Smooth muscle cell (in vitro differentiated cells): ENCODE results near the gene PTHLH. TPM values are rescaled to one million over a fixed set of nuclear protein-coding genes. Genes with fewer than 3 reads are reported as not detected.

Experiments used
- DNase-seq: peaks from one replicate; lab custom pipeline; 2025; ENCODE audit not compliant: unreplicated experiment; lab: John Stamatoyannopoulos, UW
- H2AFZ ChIP-seq: fragments of 200-600 bp; sonication (generic); 2 replicates; pipeline ENCODE4 v1.6.0; 2016; ENCODE audit warnings: antibody characterized with exemption, low read depth, mild to moderate bottlenecking
- H3F3A ChIP-seq: fragments of 200-600 bp; sonication (generic); 2 replicates; pipeline ENCODE4 v1.6.0; 2017; ENCODE audit warnings: antibody characterized with exemption, low read depth
- H3K27ac ChIP-seq: fragments of 200-600 bp; sonication (generic); 2 replicates; pipeline ENCODE4 v1.5.1; 2016; ENCODE audit warnings: low read depth, mild to moderate bottlenecking
- H3K27me3 ChIP-seq: fragments of 200-600 bp; sonication (generic); 2 replicates; pipeline ENCODE4 v1.6.1; 2016; ENCODE audit warnings: low read depth, mild to moderate bottlenecking
- H3K36me3 ChIP-seq: fragments of 200-600 bp; sonication (generic); 2 replicates; pipeline ENCODE4 v1.5.1; 2016; ENCODE audit warnings: low read depth
- H3K4me1 ChIP-seq: fragments of 200-600 bp; sonication (generic); 2 replicates; pipeline ENCODE4 v1.5.1; 2016; ENCODE audit warnings: low read depth
- H3K4me2 ChIP-seq: fragments of 200-600 bp; sonication (generic); 2 replicates; pipeline ENCODE4 v1.6.0; 2016; ENCODE audit warnings: mild to moderate bottlenecking
- H3K4me3 ChIP-seq: fragments of 200-600 bp; sonication (generic); 2 replicates; pipeline ENCODE4 v1.5.1; 2016; ENCODE audit warnings: mild to moderate bottlenecking
- H3K79me2 ChIP-seq: fragments of 200-600 bp; sonication (generic); 2 replicates; pipeline ENCODE4 v1.6.0; 2016; ENCODE audit warnings: low read depth, mild to moderate bottlenecking
- H3K9ac ChIP-seq: fragments of 200-600 bp; sonication (generic); 2 replicates; pipeline ENCODE4 v1.6.0; 2016; ENCODE audit warnings: low read depth
- H3K9me3 ChIP-seq: fragments of 200-600 bp; sonication (generic); replicated peaks from 2 replicates; pipeline ENCODE4 v1.5.1; 2016; ENCODE audit warnings: low read depth
- H4K20me1 ChIP-seq: fragments of 200-600 bp; sonication (generic); 2 replicates; pipeline ENCODE4 v1.6.0; 2016; ENCODE audit warnings: low read depth
- CTCF ChIP-seq: fragments of 200-600 bp; sonication (generic); IDR thresholded peaks from 2 replicates; pipeline ENCODE4 v1.5.1; 2017; ENCODE audit warnings: borderline replicate concordance, mild to moderate bottlenecking, antibody characterized with exemption; ENCODE audit not compliant: insufficient read depth, poor library complexity, severe bottlenecking
- WGBS: methylation state at CpG from one replicate; pipeline ENCODE4 v1.1.7; 2016; ENCODE audit warnings: low lambda C conversion rate; 5-methylcytosine and 5-hydroxymethylcytosine counted together
- polyA plus RNA-seq: library from polyadenylated mRNA; unstranded; fragments of >200 nt; fragmentation: Nextera tagmentation; extraction: Ambion mirVana; gene quantifications from 2 replicates; pipeline ENCODE4 v1.2.1, GENCODE V29; 2016
- total RNA-seq: library from RNA; depleted of rRNA; stranded (reverse); fragments of >200 nt; gene quantifications from 2 replicates; pipeline ENCODE4 v1.2.3, GENCODE V29; 2014

PTHLH gene
- total and polyA plus RNA-seq, 2 experiments from 2014 or later, result 58.0 to 181 TPM

GRCh38 chr12:27979145-27979544 lies 6.6 kb upstream of the PTHLH start:
- TF ChIP-seq CTCF, result no peak
- Histone ChIP-seq H3K36me3 (no peaks in the 10 kb centered on the region), H3K4me3 (no peak overlapping the region), H3K4me2 (no peak overlapping the region), H3K79me2 (no peaks in the 10 kb centered on the region), H4K20me1 (no peaks in the 10 kb centered on the region), H3K27me3 (no peaks in the 10 kb centered on the region), H3K9me3 (no peaks in the 10 kb centered on the region), H2AFZ (no peak overlapping the region), H3K27ac (no peak overlapping the region), H3F3A (no peaks in the 10 kb centered on the region), H3K4me1 (peaks cover 13% of the 10 kb centered on the region), H3K9ac (no peak overlapping the region)
- DNase-seq, result no peak

GRCh38 chr12:27975222-27976136 lies 2.9 kb upstream of the PTHLH start:
- no peaks in the 10 kb centered on the region for H3K27me3 ChIP-seq
- H3K36me3 ChIP-seq, result no peaks in the 10 kb centered on the region
- H3K4me1 ChIP-seq, result peaks cover 18% of the 10 kb centered on the region
- no peaks in the 10 kb centered on the region for H3K9me3 ChIP-seq
- H3K4me3 ChIP-seq, result peak overlapping the region; percentile 46
- H3K79me2 ChIP-seq, result no peaks in the 10 kb centered on the region
- 3% methylated on average over 60 of the region's 61 CpGs for WGBS
- H2AFZ ChIP-seq, result peak overlapping the region; percentile 9
- peak; percentile 46 for DNase-seq
- peak overlapping the region; percentile 88 for H3K4me2 ChIP-seq
- peak overlapping the region; percentile 94 for H3K27ac ChIP-seq
- H3F3A ChIP-seq, result no peaks in the 10 kb centered on the region
- peak overlapping the region; percentile 90 for H3K9ac ChIP-seq
- H4K20me1 ChIP-seq, result no peaks in the 10 kb centered on the region
- TF ChIP-seq CTCF, result no peak

GRCh38 chr12:27974735-27975221 lies 2.2 kb upstream of the PTHLH start:
- Histone ChIP-seq H2AFZ (peak overlapping the region; percentile 9), H3K9ac (peak overlapping the region; percentile 90), H3K4me1 (peaks cover 18% of the 10 kb centered on the region), H3K4me2 (peak overlapping the region; percentile 88), H3K9me3 (no peaks in the 10 kb centered on the region), H3K4me3 (peak overlapping the region; percentile 46), H3K79me2 (no peaks in the 10 kb centered on the region), H3F3A (peaks cover 2% of the 10 kb centered on the region), H3K27ac (peak overlapping the region; percentile 94), H4K20me1 (no peaks in the 10 kb centered on the region), H3K27me3 (no peaks in the 10 kb centered on the region), H3K36me3 (no peaks in the 10 kb centered on the region)
- WGBS, result 2% methylated on average over 25 of the region's 26 CpGs
- DNase-seq, result no peak
- TF ChIP-seq CTCF, result no peak
